HTR-8/SVneo (cell line): ENCODE measurements around the gene SLC13A3.

Experiments used
- DNase-seq: peaks from one replicate; pipeline ENCODE4 v3.0.0; 2011; ENCODE audit warnings: low spot score, mixed read lengths; ENCODE audit not compliant: insufficient read length
- FAIRE-seq: peaks from 2 replicates; lab custom pipeline; 2011; peaks lifted over from hg19 to GRCh38; lab: Jason Lieb, UNC

The SLC13A3 gene

GRCh38 chr20:46548688-46549087, 102.6 kb downstream of the SLC13A3 start:
- FAIRE-seq, result peak; percentile 64

GRCh38 chr20:46547995-46548394, 103.3 kb downstream of the SLC13A3 start:
- FAIRE-seq (peak; percentile 66), DNase-seq (no peak)

More at GRCh38 chr20:46548688-46549087, 102.6 kb downstream of the SLC13A3 start:
- no peak for DNase-seq

- no peak for FAIRE-seq
- no peak for DNase-seq
Measured at GRCh38 chr20:46546936-46547335, 104.3 kb downstream of the SLC13A3 start.

- DNase-seq (no peak), FAIRE-seq (no peak)
Measured at GRCh38 chr20:46546298-46546697, 105.0 kb downstream of the SLC13A3 start.

GRCh38 chr20:46545827-46546138, 105.5 kb downstream of the SLC13A3 start:
- FAIRE-seq, result peak; percentile 42

GRCh38 chr20:46545077-46545826, 106.0 kb downstream of the SLC13A3 start:
- no peak for FAIRE-seq
- no peak for DNase-seq

More at GRCh38 chr20:46545827-46546138, 105.5 kb downstream of the SLC13A3 start:
- DNase-seq, result no peak

- DNase-seq (no peak), FAIRE-seq (no peak)
Measured at GRCh38 chr20:46544576-46544975, 106.7 kb downstream of the SLC13A3 start.

GRCh38 chr20:46543959-46544358, 107.3 kb downstream of the SLC13A3 start:
- DNase-seq, result no peak
- no peak for FAIRE-seq

- DNase-seq (no peak), FAIRE-seq (no peak)
Measured at GRCh38 chr20:46543033-46543432, 108.2 kb downstream of the SLC13A3 start.

- FAIRE-seq (peak; percentile 55), DNase-seq (no peak)
Measured at GRCh38 chr20:46541229-46541935, 109.9 kb downstream of the SLC13A3 start.

GRCh38 chr20:46539113-46539512, 112.1 kb downstream of the SLC13A3 start:
- FAIRE-seq, result no peak
- no peak for DNase-seq

- DNase-seq (no peak), FAIRE-seq (no peak)
Measured at GRCh38 chr20:46530640-46531039, 120.6 kb downstream of the SLC13A3 start.

GRCh38 chr20:46523696-46524328, 127.4 kb downstream of the SLC13A3 start:
- DNase-seq, result no peak
- FAIRE-seq, result no peak

GRCh38 chr20:46523108-46523507, 128.2 kb downstream of the SLC13A3 start:
- no peak for DNase-seq
- no peak for FAIRE-seq

- FAIRE-seq (peak; percentile 98), DNase-seq (peak; percentile 81)
Measured at GRCh38 chr20:46520976-46521579, 130.2 kb downstream of the SLC13A3 start.

GRCh38 chr20:46520540-46520939, 130.7 kb downstream of the SLC13A3 start:
- DNase-seq, result no peak
- FAIRE-seq, result no peak

GRCh38 chr20:46519471-46520068, 131.7 kb downstream of the SLC13A3 start:
- no peak for DNase-seq
- FAIRE-seq, result peak; percentile 69

GRCh38 chr20:46512943-46513844, 138.1 kb downstream of the SLC13A3 start, which contains the start of gene ZNF334:
Gene ZNF334 (minus strand): TSS chr20:46513559. CDS start chr20:46512102, 1,457 bp downstream.
- DNase-seq (peak; percentile 94), FAIRE-seq (peak; percentile 84)

- peak; percentile 31 for FAIRE-seq
- no peak for DNase-seq
Measured at GRCh38 chr20:46509523-46509922, 141.7 kb downstream of the SLC13A3 start.
